ENCODE data around the gene PGR. TPM values are rescaled to one million over a fixed set of nuclear protein-coding genes. Genes with fewer than 3 reads are reported as not detected.

Gene PGR
- total RNA-seq: 7.9 TPM
- long read RNA-seq, full-length matches to known transcripts: 9 of 21 reads
- long read RNA-seq, partial matches to known transcripts: 9 of 21 reads
- long read RNA-seq, other reads (novel, unspliced or antisense): 3 of 21 reads

DNA sequence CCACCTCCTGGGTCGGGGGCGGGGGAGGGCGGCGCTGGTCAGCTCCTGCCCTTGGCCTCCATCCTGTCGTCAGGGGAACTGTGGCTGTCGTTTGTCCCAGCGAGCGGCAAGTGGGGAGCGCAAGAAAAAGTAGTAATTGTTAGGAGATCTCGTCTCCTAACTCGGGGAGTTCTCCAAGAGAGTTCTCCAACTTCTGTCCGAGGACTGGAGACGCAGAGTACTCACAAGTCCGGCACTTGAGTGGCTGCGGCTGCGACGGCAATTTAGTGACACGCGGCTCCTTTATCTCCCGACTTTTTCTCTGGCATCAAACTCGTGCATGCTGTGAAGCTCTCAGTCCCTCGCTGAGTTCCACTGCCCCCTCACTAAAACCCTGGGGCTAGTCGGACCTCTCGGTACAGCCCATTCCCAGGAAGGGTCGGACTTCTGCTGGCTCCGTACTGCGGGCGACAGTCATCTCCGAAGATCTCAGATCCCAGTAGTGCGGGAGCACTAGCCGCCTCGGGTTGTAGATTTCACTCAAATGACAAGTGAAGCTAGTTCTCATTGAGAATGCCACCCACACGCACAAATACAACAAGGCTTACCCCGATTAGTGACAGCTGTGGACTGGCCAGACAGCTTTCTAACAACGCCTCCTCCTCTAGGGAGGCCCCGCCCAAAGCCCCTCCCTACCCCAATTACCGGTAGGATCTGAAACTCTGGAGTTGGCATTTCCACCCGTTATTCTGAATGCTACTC is at the start of gene PGR:
PGR (minus strand) TSS at position 611 of the 741 bp plus-strand sequence. CDS start 743 bp downstream, outside the sequence.
- DNase-seq (peak; percentile 70), ATAC-seq (ENCODE audit: poor library complexity) (peak; percentile 64)
- intact Hi-C loops (cut with DNase I): loop anchor here (10.0 kb wide), 2 partner anchors 95 to 135 kb away; no protein-coding TSS in a partner anchor

DNA sequence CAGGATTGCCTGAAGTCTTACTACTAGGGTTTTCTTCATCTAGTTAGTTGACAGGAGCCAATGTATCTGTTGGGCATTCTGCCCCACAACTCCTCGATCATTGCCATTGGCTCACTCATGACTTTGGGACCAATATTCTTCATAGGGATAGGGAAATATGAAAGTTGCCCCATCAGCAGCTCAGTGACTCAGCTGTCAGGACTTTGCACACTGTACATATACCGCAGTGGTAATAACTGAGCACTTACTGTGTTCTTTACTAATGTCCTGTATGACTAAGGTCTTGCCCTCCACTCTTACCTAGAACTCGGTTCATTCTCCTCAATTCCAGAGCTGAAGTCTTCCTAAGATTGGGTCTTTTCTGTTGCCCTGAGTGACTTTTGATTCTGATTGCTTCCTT is 46.8 kb upstream of the PGR start:
- intact Hi-C loops (cut with DNase I): no loop called here
- ATAC-seq (ENCODE audit: poor library complexity) (no peak), DNase-seq (no peak)

DNA sequence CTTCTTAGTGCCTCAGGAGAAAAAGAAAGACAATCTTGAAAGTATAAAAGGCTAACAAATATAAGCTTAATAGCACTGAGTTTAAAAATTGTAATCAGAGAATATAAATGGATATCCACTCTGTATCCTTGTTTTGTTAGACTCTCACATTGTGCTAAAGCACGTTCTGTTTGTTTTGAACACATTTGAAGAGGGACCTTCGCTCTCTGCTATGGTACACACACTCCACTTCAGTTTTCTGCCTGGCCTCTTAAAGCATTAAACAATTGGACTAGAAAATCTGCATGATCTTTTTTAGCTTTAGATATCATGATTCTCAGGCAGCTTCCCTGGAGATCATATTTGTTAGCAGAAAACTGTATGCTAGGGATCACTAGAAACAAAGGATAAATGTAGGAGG is 40.3 kb upstream of the PGR start:
- DNase-seq (no peak), ATAC-seq (ENCODE audit: poor library complexity) (no peak)
- intact Hi-C loops (cut with DNase I): no loop called here

DNA sequence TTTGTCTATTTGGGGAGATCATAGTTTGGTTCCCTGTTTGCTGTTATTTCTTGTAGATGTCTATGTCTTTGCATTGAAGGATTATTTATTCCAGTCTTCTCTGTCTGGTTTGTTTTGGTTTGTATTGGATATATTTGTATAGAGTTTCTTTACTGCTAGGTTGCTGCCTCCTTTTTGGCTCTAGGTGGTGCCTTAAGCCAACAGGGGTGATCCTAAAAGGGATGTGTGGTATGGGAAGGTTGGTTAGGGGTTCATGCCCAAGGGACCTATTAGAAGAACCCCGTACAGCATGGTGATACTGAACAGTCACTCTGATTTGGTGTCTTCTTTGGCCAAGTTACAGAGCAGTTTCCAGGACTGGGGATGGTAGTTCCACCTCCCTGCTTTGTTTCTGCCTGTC is 36.4 kb upstream of the PGR start:
- intact Hi-C loops (cut with DNase I): no loop called here
- DNase-seq (no peak), ATAC-seq (ENCODE audit: poor library complexity) (no peak)

DNA sequence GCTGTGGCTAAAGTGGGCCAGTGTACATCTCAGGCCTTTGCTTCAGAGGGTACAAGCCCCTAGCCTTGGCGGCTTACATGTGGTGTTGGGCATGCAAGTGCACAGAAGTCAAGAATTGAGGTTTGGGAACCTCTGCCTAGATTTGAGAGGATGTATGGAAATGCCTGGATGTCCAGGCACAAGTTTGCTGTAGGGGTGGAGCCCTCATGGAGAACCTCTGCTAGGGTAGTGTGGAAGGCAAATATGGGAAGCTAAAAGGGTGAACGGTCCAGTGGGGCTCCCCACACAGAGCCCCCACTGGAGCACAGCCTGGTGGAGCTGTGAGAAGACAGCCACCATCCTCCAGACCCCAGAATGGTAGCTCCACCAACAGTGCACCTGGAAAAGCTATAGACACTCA is 28.5 kb upstream of the PGR start:
- ATAC-seq (ENCODE audit: poor library complexity) (no peak), DNase-seq (no peak)
- intact Hi-C loops (cut with DNase I): no loop called here

DNA sequence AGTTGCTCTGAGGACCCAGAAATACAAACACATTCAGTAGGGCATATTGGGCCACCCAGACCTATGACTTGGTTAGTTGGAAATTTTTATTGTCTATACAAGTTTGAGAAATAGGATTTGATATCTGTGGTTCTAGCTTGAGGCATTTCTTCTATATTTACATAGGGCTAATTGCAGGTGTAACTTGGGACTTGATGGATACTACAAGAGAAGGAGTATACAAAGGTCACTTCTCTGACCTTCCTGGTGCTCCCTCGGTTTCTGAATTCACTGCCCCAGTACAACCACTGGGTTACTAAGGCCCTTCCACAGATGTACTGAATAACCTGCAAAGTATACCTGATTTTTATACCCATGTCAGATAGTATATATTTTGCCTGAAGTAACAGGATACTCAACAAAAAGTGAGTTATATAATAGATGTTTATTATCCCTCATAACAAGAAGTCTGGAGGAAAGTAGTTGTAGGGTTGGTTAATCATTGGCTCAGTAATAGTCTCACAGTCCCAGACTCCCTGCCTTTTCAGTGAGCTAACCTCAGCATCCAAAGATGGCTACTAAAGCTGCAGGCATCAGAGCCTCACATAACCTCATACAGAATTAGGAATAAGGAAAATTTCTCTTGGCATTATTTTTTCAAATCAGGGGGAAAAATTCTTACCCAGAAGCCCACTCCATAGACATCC is 8.8 kb upstream of the PGR start:
- intact Hi-C loops (cut with DNase I): no loop called here
- DNase-seq: no peak
- no peak for ATAC-seq (ENCODE audit: poor library complexity)

DNA sequence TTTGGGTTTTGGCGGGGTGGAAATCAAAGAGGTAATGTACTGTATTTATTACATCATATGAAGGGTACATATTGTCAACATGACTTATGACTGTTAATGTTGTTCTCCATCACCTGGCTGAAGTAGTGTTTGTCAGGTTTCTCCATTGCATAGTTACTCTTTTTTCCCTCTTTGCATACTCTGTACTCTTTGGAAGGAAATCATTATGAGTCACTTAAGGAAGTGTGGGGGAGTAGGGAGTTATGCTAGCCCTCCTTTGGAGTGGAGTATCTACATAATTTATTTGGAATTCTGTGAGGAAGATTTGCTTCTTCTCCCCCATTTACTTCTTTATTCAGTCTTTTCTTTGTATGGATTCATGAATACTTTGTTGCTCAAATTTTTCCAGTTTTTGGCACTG is 3.6 kb upstream of the PGR start:
- DNase-seq (no peak), ATAC-seq (ENCODE audit: poor library complexity) (no peak)
- intact Hi-C loops (cut with DNase I): no loop called here

DNA sequence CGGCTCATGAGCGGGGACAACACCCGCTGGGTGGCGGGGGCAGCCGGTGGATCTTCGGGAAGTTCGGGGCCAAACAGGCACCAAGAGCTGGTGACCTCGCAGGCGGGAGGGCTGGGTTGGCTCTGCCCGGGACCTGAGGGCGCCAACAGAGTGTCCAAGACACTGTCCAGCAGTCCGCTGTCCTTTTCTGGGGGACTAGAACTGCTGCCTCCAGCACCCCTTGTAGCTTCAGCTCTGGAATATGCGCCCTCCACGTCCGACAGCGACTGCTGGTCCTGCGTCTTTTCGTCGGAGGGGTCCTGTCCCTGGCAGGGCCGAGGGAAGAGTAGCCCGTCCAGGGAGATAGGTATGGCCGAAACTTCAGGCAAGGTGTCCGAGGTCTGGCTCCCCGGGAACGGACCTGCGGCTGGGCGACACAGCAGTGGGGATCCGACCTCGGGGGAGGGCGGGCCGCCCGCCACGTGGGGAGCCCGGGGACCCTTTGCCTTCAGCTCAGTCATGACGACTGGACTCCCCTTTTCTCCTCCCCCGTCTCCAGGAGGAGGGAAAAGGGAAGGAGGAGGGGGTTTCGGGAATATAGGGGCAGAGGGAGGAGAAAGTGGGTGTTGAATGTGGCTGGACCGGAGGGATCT is 926 bp downstream of the PGR start:
- DNase-seq (peak; percentile 51), ATAC-seq (ENCODE audit: poor library complexity) (peak; percentile 31)
- intact Hi-C loops (cut with DNase I): loop anchor here (10.0 kb wide), 2 partner anchors 94 to 134 kb away; no protein-coding TSS in a partner anchor

DNA sequence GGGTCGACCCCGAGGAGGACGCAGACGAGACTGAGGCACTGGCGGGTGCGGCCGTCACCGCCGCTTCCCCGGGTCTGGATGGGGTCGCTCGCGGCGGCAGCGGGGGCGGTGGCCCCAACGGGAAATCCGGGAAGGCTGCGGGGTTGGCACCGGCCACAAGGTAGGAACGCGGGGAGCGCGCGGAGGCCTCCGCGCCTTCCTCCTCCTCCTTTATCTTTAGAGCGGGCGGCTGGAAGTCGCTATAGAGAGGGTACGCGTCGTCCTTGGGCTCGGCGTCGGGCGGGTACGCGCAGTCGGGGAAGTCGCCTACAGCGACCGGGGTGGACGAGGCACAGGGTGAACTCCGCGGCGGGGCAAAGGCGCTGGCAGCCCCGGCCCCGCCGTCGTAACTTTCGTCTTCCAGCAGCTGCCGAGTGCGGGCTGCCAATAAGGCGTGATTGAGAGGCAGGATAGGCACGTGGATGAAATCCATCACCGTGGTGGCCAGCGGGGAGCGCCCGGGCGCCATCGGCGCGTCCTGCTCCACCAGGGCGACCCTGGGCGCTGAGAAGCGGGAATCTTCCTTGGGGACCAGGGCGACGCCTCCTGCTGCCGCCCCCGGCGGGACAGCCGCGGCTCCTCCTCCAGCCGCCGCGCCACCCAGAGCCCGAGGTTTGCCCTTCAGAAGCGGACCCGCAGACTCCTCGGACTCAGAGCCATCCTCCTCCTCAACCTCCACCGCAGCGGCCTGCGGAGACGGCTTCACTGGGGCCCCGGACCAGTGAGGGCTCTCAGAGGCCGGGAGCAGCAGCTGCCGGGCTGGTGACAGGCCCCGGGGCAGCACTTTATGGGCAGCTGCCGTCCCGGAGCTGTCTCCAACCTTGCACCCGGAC is 1.7 kb downstream of the PGR start:
- intact Hi-C loops (cut with DNase I): loop anchor here (10.0 kb wide), 2 partner anchors 93 to 133 kb away; no protein-coding TSS in a partner anchor

DNA sequence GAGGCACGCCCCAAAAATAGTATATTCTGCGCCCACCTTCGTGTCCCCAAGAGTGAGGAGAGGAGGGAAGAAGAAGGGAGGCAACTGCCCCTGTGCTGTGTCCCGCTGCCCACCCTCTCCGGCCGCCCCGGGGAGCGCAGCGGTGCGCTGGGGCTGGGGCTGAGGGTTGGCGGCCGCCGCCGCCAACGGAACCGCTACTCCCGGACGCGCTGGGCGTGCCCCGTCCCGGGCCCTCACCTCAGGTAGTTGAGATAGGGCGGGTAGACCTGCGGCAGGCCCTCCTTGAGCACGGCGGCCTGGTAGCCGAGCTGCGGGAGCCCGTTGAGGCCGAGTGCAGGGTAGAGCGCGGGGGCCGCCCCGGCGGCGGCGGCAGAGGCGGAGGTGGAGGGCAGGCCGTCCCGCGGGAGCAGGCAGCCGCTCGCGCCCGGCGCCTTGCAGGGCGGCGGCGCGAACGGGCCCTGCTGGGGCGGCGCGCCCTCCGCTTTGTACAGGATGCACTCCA is 2.4 kb downstream of the PGR start:
- ATAC-seq (ENCODE audit: poor library complexity) (peak; percentile 80), DNase-seq (peak; percentile 56)
- intact Hi-C loops (cut with DNase I): loop anchor here (10.0 kb wide), 2 partner anchors 92 to 132 kb away; no protein-coding TSS in a partner anchor

More for the DNA sequence above, 1.7 kb downstream of the PGR start:
- DNase-seq (peak; percentile 57), ATAC-seq (ENCODE audit: poor library complexity) (peak; percentile 61)

DNA sequence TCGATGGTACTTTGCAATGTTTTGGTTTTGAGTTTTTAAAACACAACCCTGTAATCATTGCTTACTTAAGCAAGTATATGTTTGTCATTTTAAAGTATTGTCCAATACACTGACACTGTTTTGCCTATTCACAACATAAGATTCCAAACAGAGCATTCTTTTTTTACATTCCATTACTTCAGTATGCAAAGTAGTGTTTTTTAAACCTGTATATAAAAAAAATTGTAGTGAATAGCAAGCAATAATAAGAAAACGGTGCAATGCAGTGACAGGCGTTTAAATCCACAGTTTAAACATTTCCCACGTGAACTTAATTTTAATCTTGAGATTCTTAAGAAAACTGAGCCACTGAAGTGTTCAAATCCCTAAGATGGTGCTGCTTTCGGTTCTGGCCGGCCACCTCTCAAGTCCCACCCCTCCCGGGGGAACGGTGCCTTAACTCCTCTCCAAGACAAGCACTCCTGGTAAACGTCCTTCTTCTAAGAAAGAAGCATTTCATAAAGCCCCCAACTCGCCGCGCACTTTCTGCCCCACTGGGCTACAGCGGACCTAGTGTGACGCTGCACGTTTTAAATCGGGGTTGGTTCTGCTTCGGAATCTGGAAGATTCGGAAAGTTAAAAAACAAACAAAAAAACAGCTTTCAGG is 2.9 kb downstream of the PGR start:
- intact Hi-C loops (cut with DNase I): loop anchor here (10.0 kb wide), 2 partner anchors 92 to 132 kb away; no protein-coding TSS in a partner anchor
- ATAC-seq (ENCODE audit: poor library complexity) (peak; percentile 33), DNase-seq (peak; percentile 73)

DNA sequence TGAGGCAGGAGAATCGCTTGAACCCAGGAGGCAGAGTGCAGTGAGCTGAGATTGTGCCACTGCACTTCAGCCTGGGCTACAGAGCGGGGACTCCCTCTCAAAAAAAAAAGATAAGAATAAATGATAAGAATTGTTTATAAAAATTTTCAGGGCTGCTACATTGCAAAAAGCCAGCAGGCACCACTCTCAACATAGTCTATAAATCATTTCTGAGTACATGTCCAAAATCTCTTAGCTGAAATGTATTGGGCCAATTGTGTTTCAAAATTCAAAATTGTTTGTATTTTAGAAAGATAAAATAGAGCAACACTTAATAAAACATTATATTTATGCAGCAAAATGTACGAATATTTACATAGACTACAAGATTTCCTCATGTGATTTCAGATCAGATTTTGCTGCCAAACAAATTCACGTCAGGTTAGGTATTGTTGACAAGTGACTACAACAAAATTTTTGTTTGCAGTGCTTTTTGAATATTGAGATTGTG is 13.9 kb downstream of the PGR start:
- DNase-seq: no peak
- intact Hi-C loops (cut with DNase I): no loop called here

DNA sequence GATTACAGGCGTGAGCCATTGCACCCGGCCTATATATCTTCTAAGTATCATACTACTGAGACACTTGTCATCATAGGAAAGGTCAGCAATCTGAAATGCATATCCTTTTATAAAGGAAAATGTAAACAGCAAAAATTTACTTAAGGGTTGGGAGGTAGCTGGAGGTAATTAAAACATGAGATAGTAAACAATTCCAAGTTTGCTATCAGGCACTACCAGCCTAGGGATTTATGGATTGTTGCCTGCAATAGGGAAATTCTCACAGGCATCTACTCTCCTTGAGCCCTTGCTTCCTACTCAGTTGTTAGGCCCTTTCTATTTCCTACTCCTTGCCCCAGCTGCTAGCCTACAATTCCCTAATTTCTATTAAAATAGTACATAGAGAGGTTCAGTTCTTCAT is 16.1 kb downstream of the PGR start:
- intact Hi-C loops (cut with DNase I): no loop called here
- DNase-seq: no peak
- ATAC-seq (ENCODE audit: poor library complexity): no peak

More for the DNA sequence above, 13.9 kb downstream of the PGR start:
- ATAC-seq (ENCODE audit: poor library complexity): no peak

DNA sequence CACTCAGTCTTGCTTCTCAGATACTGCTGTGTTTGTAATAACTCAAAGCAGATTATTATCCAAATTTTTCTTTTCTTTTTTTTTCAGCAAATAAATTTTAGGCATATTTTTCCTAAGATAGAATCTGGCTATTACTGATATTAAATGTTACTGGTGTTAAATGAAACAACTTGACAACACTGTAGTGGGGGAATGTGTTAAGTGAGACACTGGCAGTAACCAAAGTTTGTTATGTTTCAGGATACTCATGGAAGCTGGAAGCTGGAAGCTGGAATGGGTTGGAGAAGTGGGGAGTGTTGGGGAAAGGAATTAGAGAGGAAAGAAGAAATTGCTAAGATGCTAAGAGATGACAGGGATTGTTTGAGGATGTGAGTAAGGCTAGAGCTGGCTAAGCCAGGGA is 24.9 kb downstream of the PGR start:
- DNase-seq: no peak
- ATAC-seq (ENCODE audit: poor library complexity): no peak
- intact Hi-C loops (cut with DNase I): no loop called here

DNA sequence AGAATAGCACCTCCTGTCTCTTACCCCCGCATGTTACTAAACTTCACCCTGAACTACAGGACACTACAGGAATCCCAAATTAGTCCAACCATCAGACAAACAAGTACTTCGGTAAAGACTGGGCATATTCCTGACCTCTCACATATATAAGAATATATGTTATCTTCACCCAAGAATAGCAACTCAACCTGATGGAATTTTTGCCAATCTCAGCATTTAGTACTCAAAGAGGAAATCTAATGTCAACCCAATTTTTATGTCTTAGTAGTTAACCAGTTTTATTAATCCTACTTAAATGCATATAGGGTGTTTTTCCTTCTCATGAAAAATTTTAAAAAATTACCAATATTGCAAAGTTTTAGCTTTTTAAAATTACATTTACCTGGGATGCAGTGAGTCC is 26.2 kb downstream of the PGR start:
- ATAC-seq (ENCODE audit: poor library complexity) (no peak), DNase-seq (no peak)
- intact Hi-C loops (cut with DNase I): no loop called here

DNA sequence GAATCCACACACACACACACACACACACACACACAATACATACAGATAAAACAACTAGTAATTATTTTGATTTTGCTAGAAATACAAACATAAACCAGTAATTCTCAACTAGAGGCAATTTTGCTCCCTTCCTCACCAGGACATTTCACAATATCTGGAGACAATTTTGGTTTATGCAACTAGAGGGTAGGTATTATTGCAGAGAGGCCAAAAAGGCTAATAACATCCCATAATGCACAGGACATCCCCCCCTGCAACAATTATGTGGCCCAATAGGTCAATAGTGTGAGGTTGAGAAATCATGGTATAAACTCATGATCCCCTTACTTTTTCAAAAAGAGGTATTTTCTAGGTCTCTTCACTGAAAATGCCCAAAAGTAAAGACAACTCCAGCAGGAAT is 29.0 kb downstream of the PGR start:
- peak; percentile 41 for ATAC-seq (ENCODE audit: poor library complexity)
- intact Hi-C loops (cut with DNase I): no loop called here
- DNase-seq: no peak

DNA sequence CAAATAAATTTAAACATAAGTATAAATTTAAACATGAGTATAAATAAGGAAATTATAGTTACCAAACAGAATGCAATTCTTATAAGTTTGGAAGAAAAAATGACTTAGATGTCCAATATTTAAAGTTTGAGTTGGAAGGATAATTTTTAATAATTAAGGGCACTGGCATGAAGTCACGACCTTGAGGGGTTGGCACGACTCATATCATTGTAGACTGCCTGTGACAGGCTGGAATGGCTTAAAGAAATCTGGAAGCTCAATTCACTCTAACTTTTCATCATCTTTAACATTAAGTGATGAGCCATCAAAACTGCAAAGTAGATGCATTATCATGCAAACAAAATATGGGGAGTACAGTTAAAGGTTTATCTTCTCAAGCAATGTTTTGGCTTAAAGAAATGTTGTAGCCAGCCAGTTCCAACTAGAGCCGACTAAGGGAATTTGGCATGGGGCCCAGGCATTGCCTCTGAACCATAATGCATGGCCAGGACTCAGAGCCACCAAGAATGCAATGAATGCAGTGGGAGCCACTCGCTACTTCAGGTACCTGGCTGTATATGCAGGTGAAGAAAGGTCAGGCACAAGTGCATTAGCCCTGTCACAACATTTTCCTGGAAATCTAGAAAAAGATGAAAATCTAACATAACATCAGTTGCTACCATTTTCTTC is 33.4 kb downstream of the PGR start:
- DNase-seq (peak; percentile 57), ATAC-seq (ENCODE audit: poor library complexity) (peak; percentile 76)
- intact Hi-C loops (cut with DNase I): no loop called here

Measured in Right ventricle myocardium superior (tissue), 1 donor.